HG03521 (cell line): ENCODE measurements around the gene DPF1.

Source experiments
- ATAC-seq: cut with Tn5 transposase; IDR thresholded peaks from one replicate; pipeline ENCODE4 v1.9.1; 2021; ENCODE audit warnings: mild to moderate bottlenecking, moderate library complexity; ENCODE audit not compliant: unreplicated experiment

DPF1 gene

DNA sequence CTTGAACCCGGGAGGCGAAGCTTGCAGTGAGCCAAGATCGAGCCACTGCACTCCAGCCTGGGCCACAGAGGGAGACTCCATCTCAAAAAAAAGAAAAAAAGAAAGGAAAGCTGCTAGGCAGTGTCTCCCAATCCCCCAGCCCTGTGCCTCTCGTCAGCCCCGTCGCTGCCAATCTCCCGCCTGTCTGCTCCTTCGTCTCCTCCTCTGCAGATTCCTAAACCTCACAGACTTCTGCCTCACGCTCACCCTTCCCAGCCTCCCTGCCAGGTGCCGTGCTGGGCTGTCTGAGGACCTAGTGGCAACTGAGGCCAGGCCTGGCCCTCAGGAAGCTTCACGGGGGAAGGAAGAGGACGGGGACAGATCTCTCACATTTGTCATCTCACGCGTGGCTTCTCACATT, 21.5 kb downstream of the DPF1 start:
- ATAC-seq, result no peak

DNA sequence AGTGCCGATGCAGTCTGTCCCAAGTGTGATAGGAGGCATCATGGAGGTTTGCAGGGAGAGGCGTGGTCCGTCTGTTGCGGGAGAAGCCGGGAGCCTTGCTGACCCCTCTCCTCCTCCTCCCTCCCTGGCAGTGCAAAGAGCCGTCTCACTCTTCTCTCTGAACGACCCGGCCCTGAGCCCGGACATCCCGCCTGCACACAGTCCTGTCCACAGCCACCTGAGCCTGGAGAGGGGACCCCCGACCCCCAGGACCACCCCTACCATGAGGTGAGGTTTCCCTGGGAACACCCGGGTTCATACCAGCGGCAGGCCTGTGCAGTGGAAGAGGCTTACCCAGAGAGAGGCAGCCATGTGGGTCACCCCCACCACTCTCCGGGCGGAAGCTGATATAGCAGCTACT, 22.3 kb downstream of the DPF1 start:
- ATAC-seq, result no peak

DNA sequence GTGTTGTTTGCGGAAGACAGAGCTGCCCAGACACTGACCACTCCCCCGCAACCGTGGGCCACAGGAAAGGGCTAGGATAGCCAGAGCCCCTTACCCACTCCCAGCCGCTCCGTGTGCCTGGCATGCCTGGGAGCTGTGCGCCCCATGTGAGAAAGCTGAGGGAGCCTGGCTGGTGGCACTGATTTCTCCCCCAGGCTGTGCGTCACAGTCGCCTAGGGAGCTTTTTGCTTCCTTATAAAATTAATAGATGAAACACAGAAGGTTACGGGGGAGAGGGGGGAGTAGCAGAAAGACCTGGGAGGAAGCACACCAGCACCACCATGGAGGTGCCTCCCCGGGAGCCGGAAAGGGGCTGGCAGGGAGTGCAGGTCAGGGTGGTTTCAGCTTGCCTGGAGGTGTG, 24.7 kb downstream of the DPF1 start:
- ATAC-seq, result no peak

DNA sequence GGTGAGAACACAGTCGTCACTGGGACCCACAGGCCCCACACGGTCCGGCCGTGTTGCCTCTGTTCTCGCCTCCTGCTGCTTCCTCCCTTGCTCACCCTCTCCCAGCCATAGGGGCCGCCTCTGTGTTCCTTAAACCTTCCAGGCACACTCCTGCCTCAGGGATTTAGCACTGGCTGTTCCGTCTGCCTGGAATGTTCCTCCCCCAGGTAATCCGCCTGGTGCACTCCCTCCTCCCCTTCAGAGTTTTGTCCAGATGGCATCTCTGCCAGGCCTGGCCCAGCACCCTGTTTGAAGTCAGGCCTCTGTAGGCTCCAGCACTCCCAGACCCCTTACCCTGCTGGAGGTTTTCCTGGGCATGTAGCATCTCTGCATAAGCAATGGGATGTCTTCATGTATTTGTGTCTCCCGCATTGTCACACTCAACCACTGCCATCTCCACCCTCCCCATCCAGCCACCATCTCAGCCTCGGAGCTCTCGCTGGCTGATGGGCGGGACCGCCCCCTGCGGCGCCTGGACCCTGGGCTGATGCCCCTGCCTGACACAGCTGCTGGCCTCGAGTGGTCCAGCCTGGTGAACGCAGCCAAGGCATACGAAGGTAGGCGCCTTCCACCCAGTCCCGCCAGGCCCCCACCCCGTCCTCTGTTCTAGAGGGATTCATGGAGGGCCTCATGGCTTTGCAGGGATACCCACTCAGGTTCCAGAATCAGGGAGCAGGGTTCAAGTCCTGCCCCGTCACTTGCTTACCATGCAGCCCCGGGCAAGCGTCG, 25.9 kb downstream of the DPF1 start:
- no peak for ATAC-seq

DNA sequence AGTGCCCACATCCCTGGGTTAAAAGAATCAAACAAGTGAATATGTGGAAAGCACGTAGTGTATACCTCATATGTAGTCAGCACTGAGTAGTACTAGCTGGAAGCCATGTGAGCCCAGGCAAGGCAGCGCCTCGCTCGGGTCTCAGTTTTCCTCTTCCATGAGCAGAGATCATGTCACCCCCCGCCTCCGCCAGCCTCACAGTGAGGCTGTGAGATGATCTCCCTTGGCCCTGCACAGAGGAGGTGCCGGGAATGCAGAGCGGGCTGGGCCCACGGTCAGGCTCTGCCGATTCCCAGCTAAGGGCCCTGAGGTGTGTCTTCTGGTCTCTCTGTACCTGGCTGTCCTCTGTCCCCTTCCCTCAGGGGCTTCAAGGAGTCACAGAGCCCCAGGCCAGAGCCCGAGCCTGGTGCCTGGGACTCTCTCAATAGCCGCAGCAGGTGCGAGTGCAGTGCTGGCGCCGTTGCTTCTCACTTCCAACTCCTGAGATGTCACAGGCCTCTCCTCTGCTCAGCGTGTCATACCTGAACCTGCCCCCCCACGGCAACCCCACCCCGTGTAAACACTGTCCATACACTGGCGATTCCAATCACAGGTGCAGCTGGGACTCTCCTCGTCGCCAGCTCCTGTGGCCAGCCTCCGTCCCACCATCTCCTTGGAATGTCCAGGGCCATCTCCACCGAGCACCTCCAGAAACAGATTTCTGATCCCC, 26.9 kb downstream of the DPF1 start:
- ATAC-seq, result no peak

DNA sequence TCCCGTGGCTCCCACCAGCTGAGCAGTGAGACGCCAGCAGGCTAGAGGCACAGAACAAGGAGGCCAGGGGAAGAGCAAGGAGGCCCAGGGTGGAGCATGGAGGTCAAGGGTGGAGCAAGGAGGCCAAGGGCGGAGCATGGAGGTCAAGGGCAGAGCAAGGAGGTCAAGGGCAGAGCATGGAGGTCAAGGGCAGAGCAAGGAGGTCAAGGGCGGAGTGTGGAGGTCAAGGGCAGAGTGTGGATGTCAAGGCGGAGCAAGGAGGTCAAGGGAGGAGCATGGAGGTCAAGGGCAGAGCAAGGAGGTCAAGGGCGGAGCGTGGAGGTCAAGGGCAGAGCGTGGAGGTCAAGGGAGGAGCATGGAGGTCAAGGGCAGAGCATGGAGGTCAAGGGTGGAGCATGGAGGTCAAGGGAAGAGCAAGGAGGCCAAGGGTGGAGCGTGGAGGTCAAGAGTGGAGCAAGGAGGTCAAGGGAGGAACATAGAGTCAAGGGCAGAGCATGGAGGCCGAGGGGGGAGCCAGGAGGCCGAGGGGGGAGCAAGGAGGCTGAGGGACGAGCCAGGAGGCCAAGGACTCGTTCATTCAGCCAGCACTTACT, 27.7 kb downstream of the DPF1 start:
- no peak for ATAC-seq

DNA sequence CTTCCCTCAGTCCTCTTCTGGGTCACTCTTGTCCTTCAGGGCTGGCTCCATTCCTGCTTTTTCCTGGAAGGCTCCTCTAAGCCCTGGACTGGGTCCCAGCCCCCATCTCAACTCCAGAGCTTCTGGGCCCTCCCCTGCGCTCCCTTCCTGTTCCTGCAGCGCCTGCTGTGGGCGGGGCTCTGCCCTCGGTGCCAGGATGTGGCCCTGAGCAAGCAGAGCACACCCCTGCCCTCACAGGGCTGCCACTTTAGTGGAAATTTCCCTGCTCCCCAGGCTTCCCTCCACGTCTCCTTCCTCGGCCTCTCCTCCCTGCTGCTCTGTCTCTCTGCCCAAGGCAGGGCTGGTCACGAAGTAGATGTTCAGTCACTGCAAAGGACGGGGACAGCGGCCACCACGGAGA, 28.8 kb downstream of the DPF1 start:
- no peak for ATAC-seq

DNA sequence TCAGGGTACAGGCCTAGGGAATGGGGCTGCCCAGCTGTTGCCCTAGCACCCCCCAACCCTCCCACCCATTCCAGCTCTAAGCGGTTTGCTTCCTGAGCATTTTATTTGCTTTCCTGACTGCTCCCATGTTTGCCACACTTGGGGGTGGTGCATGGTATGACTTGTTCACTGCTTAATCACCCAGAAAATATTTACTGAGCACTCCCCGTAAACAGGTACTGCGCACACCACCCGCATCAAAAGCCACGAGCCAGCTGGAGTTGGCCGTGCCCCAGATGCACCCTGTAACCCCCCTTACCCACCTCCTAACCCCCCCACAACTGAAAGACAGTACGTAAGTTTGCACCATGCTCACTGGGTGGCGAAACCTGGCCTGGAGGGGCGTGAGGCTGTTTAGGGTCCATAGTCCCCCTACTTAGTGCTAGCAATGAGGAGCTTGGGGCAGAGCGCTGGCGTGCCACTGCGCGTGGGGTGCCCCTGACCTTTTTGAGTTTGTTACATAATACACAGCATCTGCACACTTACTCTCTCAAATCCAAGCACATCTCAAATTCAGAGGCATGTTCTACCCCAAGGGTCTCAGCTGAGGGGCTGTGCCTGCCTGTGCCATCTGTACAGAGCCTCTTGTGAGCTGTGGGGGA, 29.8 kb downstream of the DPF1 start:
- no peak for ATAC-seq

DNA sequence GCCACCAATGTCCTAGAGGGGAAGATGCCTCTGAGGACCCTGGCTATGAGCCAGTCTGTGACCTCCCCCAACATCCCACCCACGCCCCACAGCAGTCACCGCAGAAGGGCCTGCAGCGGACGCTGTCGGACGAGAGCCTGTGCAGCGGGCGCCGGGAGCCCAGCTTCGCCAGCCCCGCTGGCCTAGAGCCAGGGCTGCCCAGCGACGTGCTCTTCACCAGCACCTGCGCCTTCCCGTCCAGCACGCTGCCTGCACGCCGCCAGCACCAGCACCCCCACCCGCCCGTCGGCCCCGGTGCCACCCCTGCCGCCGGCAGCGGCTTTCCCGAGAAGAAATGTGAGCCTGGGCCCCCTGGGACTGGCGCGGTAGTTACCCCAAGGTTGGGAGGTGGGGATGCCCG, 30.6 kb downstream of the DPF1 start:
- no peak for ATAC-seq

DNA sequence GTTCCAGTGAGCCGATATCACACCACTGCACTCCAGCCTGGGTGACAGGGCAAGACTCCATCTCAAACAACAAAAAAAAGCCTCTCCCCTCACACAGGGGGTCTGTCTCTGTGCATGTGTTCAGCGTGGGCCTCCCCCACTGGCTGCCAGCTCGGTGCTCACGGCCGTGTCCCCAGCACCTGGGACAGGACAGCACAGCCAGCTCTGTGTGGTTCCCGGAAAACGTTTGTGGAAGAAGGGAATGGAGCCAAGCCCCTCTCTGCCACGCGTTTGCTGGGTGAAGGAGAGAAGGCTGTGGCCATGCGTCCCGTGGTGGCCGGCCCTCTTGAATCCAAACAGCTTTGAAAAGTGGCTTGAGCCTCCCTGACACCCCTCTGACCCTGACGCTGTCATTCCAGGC, 32.3 kb downstream of the DPF1 start:
- ATAC-seq, result no peak

DNA sequence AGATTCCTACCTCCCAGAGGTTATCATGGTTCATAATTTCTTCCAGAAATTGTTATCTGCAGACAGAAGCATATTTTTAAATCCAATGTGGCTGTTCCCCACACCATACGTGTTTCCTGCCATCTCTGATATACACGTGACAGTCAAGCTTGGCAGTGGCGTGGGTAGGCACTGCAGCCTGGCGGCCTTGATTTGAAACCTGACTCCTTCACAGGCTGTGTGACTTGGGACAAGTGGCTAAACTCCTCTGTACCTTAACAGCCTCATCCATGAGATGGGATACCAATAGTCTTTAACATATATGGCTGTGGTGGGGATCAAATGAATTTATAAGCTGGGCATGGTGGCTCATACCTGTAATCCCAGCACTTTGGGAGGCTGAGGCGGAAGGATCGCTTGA, 33.2 kb downstream of the DPF1 start:
- ATAC-seq, result no peak

DNA sequence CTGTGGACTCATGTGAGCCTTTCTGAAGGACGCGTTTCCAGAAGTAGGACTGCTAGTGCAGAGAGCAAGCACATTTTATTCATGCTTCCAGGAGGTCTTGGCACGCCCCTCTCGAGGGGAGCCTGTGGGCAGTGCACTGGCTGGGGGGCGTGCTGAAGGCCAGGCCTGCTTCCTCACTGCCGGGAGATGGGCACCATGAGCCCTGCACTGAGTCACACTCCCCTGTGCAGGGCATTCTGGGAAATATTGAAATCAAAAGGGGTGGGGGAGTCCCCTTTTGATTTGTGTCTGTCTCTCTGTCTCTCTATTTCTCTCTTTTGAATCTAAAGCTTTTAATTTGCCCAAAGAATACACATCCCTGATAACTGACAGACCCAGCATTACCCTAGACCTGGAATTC, 34.0 kb downstream of the DPF1 start:
- no peak for ATAC-seq

DNA sequence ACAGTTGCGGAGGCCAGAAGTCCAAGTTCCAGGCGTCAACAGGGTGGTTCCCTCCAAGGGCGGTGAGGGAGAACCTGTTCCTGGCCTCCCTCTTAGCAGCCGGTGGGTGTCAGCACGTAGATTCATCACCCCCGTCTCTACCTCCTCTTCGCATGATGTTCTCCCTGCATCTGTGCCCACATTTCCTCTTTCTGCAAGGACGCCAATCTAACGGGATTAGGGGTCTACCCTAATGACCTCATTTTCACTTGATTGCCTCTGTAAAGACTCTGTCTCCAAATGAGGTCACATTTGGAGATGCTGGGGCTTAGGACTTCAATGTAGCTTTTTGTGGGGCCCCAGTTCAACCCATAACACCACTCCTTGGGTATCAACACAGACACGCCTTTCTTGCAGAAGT, 38.5 kb downstream of the DPF1 start:
- no peak for ATAC-seq

DNA sequence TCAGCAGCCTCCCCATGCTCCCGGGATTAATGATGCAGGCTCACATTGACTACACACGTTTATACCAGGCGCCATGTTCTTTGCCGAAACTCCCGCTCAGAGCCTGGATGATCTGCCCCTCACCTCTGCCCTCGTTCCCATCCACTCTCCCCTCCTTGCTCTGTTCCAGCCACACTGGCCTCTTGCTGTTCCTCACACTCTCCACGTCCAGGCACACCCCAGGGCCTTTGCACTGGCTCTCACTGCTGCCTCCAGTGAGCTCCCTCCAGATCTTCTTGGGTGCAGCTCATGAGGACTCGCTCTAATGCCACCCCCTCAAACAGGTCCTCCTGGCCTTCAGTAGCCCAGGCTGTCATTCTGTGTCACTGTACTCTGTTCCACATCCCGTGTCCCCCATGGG, 39.2 kb downstream of the DPF1 start:
- no peak for ATAC-seq

DNA sequence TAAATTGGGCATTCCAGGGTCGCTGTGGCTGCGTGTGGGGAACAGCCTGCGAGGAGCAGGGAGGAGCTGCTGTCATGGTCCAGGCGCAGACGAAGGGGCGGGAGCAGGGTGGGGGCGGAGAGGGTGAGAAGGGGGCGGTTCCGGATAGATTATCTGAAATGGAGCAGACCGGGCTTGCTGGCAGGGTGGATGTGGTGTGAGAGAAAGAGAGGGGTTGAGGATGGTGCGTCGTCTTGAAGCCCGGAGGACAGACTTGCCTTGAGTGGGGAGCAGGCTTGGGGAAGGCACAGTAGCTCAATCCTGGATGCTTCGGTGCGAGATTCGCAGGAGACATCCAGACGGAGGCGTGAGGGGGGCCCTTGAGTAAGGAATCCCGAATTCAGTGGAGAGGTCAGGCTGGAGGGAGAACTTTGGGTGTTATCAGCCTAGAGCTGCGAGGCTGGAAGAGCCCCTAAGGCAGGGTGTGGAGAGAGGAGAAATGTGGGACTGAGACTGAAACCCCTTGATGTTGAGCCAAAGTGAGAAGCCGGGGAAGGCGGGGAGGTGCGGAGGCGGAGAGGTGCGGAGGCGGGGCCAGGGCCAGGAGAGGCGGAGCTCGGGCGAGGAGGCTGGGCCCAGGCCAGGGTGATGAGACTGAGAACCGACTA, 40.6 kb downstream of the DPF1 start:
- ATAC-seq, result no peak

DNA sequence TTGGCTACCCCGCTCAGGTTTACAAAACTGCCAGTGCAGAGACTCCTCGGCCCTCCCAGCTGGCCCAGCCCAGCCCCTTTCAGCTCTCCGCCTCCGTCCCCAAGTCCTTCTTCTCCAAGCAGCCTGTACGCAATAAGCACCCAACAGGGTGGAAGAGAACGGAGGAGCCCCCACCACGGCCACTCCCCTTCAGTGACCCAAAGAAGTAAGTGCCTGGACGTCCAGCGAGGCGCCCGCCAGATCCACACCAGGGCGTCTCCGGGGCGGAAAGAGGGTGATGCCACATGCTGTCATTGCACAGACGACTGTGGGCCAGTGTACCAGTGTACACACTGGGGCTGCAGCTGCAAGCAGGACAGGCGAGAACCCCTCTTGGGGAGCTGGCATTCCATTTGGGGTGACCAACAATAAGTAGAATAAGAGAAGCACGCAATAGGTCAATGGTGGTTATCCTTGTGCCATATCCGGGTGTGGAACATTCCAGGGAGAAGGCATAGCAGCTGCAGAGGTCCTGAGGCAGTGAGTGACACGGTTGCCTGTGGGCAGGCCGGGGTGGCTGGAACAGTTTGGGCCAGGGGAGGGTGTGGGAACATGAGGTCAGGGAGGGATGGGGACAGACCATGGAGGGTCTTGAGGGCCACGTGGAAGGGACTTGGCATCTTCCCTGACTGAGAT, 41.3 kb downstream of the DPF1 start:
- no peak for ATAC-seq

DNA sequence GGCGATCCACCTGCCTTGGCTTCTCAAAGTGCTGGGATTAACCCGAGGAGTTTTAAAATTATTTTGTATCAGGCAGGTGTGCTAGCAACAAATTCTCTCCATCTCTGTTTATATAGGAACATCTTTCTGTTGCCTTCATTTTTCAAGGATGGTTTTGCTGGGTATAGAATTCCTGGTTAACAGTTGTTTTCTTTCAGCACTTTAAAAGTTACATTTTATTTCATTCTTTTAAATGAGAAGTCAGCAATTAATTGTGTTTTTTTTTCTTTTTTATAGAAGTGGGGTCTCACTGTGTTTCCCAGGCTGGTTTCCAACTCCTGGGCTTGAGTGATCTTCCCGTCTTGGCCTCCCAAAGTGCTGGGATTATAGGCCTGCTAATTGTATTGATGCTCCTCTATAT, 44.0 kb downstream of the DPF1 start:
- no peak for ATAC-seq

DNA sequence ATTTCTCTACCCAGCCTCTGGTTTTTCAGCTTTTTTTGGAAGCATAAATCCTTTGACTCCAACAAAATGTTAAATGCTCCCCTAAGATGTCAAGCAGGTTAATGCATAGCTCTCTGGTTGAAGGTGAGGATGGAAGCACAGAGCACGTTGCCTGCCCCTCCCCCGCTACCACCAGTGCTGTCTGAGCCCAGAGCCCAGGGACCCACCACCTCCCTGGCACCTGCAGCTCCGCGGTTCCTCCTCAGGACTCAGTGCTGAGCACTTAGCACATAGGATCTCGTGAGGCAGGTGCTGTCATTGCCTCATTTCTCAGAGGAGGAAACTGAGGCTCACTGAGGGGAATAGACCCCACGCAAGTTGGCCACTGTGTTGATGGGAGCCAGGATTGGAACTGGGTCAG, 48.6 kb downstream of the DPF1 start:
- no peak for ATAC-seq

DNA sequence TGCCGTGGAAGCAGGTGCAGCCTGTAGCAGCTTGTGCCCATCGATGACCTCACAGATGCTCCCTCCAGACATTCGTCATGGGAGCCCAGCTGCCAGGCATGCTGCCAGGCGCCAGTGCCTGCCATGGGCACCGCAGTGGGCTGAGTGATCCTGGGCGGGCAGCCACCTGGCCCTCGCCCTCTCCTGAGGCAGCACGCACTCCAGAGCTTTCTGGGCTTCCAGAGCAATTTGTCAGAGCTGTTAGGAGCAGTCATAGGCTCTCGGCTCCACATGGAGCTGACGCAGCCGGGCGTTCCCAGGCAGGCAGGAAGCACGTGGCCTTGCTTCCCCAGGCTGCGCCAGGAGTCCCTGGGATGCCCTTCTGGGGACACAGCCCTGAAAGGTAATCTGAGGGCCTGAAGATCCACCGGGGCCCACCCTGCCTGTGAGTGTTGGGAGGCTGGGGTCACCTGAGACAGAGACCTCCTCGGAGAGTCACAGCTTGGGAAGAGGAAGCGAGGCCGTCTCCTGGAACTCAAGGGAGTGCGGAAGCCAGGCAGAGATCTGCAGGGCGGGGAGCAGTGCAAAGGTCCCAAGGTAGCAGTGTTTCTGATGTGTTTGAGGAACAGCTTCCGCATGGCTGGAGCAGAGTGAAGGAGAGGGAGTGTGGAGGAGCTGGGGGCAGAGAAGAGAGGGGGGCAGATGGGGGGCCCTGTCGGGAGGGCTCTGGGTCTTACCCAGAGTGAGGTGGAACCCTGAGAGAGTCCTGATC, 50.6 kb downstream of the DPF1 start:
- ATAC-seq, result no peak

DNA sequence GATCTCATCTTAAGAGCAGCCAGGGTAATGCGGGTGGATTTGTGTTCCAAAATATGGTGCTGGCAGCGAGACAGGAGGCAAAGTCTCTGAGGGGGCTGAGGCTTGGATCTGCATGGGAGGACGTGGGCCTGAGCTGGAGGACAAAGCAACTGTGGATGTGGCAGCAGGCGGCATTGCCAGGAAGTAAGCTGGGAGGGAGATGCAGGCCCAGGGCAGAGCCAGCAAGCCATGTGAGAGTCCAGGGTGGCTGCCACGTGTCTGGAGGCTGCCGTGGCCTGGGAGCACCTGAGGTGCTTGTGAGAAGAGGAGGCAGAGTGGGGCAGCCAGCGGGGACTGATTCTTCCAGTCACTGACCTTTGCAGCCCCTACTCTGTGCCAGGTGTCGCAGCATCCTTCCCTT, 52.0 kb downstream of the DPF1 start:
- ATAC-seq, result no peak
